Liver (tissue), 3 donors: ENCODE measurements around the gene SPANXB1.

Source experiments
- CTCF ChIP-seq: fragments of 150-350 bp; IDR thresholded peaks from 2 replicates; pipeline ENCODE4 v1.5.1; 2017; ENCODE audit warnings: improper control_type of control experiment, low read depth, low read length; ENCODE audit not compliant: missing input control
- EGR1 ChIP-seq, 2 donors: IDR thresholded peaks; 2 replicates each; pipeline ENCODE4 v1.6.1; 2016 to 2018; ENCODE audit warnings: antibody characterized with exemption in 2 of 2, low read depth in 2 of 2
- FOXA1 ChIP-seq: IDR thresholded peaks from 2 replicates; pipeline ENCODE4 v1.6.1; 2016; ENCODE audit warnings: antibody characterized with exemption
- GABPA ChIP-seq, 2 donors: IDR thresholded peaks in 1 of 2; conservative IDR thresholded peaks in 1 of 2; 2 replicates each; pipeline ENCODE4 v1.6.1; 2016; ENCODE audit warnings: antibody characterized with exemption in 2 of 2, mild to moderate bottlenecking in 1 of 2, moderate library complexity in 1 of 2
- HNF4G ChIP-seq: IDR thresholded peaks from 2 replicates; pipeline ENCODE4 v1.6.1; 2016; ENCODE audit warnings: antibody characterized with exemption
- JUND ChIP-seq, 2 donors: IDR thresholded peaks; 2 replicates each; pipeline ENCODE4 v1.6.1; 2016; ENCODE audit warnings: antibody characterized with exemption in 2 of 2
- MAX ChIP-seq: IDR thresholded peaks from 2 replicates; pipeline ENCODE4 v1.6.1; 2016; ENCODE audit warnings: antibody characterized with exemption
- RAD21 ChIP-seq, 2 donors: IDR thresholded peaks; 2 replicates each; pipeline ENCODE4 v1.6.1; 2016; ENCODE audit warnings: antibody characterized with exemption in 2 of 2, mild to moderate bottlenecking in 2 of 2
- REST ChIP-seq: IDR thresholded peaks from 2 replicates; pipeline ENCODE4 v1.6.1; 2016; ENCODE audit warnings: antibody characterized with exemption, mild to moderate bottlenecking
- SP1 ChIP-seq: IDR thresholded peaks from 2 replicates; pipeline ENCODE4 v1.6.1; 2018; ENCODE audit warnings: antibody characterized with exemption, mild to moderate bottlenecking
- TAF1 ChIP-seq: conservative IDR thresholded peaks from 2 replicates; pipeline ENCODE4 v1.6.1; 2016; ENCODE audit warnings: antibody characterized with exemption, mild to moderate bottlenecking
- ZBTB33 ChIP-seq: IDR thresholded peaks from 2 replicates; pipeline ENCODE4 v1.6.1; 2016; ENCODE audit warnings: antibody characterized with exemption
- TF ChIP-seq, protein P1 (sequence below): IDR thresholded peaks from 2 replicates; pipeline ENCODE4 v1.6.1; 2016; ENCODE audit warnings: antibody characterized with exemption
- donor health status: healthy.
- donor health status: healthy.

DNA sequence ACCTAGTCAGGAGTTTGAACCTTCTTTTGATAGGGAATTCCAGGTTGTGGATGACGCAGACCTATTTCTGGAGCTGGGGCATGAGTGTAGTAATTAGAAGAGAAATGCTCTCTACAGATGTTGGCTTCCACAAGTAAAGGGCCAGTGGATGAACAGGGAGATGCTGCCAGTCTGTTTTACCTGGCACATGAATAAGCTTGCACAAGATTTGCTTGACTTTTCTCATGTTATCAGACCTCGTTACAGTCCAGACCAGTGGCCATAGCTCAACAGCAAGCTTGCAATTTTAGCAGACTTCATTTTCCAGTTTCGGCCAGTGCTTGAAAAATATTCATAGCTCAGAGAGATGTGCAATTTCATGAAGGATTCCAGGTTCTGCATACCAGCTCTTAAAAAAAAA lies 26.9 kb upstream of the SPANXB1 start:
- TF ChIP-seq CTCF (no peak), ZBTB33 (no peak), MAX (no peak), TAF1 (no peak), REST (no peak), GABPA (IDR thresholded peaks at IDR 0.05 in 1 of 2, conservative IDR thresholded peaks at IDR 0.05 in 1 of 2) (no peak), HNF4G (no peak), RAD21 (IDR thresholded peaks at IDR 0.05) (no peak), FOXA1 (no peak), JUND (IDR thresholded peaks at IDR 0.05) (no peak), SP1 (no peak), EGR1 (IDR thresholded peaks at IDR 0.05; ENCODE audit: low read depth in 2 of 2) (no peak)
- TF ChIP-seq, protein P1, sequence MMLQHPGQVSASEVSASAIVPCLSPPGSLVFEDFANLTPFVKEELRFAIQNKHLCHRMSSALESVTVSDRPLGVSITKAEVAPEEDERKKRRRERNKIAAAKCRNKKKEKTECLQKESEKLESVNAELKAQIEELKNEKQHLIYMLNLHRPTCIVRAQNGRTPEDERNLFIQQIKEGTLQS: no peak
